HS-27A (cell line): ENCODE results near the gene MTRF1.

Source experiments
- DNase-seq: peaks from one replicate; pipeline ENCODE4 v3.0.0-alpha.2; 2012; ENCODE audit warnings: low read depth, missing footprints

Gene MTRF1, protein sequence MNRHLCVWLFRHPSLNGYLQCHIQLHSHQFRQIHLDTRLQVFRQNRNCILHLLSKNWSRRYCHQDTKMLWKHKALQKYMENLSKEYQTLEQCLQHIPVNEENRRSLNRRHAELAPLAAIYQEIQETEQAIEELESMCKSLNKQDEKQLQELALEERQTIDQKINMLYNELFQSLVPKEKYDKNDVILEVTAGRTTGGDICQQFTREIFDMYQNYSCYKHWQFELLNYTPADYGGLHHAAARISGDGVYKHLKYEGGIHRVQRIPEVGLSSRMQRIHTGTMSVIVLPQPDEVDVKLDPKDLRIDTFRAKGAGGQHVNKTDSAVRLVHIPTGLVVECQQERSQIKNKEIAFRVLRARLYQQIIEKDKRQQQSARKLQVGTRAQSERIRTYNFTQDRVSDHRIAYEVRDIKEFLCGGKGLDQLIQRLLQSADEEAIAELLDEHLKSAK

DNA sequence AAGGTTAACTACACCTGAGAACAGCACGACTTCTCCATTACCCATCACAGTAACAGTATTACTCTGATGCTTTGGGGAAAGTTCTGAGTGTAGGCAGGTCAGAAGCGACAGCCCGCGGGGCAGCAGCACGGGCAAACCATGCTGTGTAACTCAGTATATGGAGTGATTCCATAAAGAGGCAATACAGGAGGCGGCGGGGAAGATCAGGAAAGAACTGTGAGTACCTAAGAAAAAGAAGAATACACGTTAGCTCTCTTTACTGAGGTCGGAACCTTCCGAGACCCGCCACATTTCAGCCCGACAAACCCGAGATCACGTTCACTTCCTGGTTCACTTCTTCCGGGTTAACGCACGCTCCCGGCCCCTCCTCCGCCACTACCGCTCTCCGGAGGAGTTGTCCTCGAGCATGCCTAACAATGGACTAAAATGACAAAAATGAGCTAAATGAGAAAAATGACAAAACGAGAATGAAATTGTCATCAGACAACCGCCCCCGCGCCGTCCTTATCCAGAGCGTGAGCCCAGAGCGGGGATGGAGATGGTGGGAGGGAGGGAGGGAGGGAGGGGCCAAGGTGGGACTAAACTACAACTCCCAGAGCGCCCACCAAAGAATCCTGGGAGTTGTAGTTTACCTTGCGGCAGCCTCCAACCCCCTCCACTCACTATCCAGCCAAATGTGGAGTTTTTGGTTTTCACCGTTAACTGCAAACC, at the start of gene MTRF1:
MTRF1 (minus strand) TSS at position 316 of the 711 bp plus-strand sequence. CDS start 2,669 bp downstream, outside the sequence.
- peak; percentile 56 for DNase-seq

DNA sequence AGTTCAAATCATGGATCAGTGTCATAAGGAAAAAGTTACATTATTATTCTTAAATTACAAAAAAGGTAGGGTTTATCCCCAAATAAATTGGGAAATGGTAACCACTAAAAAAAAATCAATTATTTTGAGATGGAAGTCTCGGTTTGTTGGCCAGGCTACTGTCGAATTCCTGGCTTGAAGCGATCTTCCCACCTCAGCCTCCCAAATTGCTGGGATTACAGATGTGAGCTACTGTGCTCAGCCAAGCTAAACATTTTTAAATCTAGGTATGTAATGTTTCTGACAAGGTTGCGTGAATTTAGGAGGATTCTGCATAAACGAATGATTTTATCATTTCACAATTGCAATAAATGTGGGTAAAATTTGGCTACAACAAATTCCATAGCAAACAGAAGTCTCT, 49.7 kb upstream of the MTRF1 start:
- no peak for DNase-seq

DNA sequence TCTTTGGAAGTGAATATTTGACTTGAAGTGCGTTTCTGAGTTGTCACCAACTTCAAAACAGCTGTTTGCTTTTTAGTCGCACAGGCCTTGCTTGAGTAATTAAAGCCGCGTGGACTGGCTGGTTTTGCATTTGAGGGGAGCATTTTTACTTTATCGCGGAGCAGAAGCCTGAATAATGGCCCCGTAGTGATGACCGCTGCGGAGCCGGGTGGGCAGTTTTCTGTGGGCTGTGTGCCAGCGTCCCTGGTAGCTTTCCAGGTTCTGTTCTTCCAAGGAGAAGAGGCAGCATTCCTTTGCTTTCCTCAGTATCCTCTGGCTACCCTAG, 48.8 kb upstream of the MTRF1 start:
- DNase-seq, result peak; percentile 12

DNA sequence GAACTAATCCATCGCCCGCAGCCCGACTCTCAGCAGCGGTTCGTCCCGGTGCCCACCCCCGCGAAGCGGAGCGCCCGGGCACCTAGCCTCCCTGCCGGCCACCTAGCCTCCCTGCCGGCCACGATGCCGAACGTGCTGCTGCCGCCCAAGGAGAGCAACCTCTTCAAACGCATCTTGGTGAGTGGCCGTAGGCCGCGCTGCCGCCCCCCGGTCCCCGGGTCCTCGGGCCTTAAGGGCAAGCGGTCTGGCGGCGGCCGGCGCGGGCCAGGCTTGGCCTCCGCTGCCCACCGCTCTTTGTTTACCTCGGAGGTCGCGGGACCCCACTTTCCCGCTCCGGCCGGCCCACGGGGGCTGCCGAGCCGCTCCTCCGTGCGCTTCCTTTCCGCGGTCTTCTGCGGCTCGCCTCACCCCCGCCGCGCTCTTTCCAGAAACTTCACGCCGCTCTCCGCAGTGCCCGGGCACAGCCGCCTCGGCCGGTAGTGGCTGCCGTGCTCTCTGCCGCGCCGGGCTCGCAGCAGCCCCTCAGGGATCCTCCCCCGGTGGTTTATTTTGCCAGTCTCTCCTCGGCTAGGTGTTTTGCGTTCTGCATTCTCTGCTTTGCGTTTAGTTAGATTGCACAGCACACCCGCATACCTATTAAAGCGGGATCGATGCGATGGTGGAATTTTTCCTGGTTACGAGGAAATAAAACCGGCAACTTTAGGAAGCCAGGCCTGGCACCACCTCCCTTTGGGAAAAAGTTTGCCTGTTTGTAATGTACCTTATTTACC, 48.2 kb upstream of the MTRF1 start:
- DNase-seq, result peak; percentile 14

DNA sequence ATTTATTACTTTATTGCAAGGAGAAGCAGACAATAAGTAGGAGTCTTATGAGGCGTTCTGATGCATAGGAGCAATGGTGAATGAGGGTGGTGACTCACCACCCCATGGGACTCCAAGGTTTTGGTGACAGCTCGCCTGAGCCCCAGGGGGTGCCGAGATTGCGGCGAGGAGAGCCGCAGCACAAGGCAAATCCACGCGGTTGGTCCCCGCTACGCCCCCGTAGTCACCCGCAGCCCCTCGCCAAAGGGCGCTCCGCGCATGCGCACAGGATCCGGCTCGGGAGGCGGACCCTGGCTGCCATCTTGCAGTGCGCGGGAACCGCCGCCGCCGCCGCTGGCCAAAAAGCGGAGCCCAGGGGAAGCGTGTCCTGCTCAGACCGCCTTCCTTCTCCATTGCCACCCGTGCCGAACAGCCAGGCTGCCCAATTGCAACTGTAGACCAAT, 47.6 kb upstream of the MTRF1 start, which contains the start of gene NAA16:
NAA16 (plus strand) TSS at position 305 of the 443 bp plus-strand sequence. CDS start 262 bp downstream, outside the sequence.
- peak; percentile 65 for DNase-seq

DNA sequence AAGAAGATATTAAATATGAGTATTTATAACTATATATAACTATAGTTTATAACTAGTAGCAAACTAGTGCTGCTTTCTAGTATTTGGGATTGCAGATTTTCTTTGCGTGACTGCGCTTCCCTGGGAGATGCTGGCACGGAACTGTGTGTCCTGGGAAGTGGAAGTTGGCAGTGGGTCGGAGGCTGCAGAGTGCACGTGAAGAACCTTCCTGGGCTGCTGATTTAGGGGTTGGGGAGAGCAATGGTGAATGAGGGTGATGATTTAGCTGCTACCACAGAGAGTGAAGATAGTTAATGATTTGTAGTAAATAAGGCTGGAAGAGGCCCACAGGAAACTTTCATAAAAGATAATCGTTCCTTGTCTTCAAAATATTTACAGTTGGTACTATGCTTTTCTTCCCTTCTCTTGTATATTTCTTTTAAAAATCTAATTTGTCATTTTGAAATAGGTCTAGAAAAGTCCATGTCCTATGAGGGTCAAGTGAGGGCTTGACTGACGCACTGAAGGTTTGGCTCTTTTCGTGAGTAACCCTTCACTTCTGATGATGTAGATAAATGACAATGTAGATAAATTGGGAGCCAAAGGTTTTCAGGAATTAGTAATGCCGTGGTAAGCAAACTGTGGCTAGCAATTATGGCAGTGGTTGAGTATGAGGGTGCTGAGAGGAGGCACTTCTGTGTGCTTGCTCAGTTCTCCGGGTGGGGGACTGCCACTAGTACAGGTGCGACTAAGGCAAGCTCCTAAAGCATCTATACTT, 44.7 kb upstream of the MTRF1 start:
- no peak for DNase-seq

DNA sequence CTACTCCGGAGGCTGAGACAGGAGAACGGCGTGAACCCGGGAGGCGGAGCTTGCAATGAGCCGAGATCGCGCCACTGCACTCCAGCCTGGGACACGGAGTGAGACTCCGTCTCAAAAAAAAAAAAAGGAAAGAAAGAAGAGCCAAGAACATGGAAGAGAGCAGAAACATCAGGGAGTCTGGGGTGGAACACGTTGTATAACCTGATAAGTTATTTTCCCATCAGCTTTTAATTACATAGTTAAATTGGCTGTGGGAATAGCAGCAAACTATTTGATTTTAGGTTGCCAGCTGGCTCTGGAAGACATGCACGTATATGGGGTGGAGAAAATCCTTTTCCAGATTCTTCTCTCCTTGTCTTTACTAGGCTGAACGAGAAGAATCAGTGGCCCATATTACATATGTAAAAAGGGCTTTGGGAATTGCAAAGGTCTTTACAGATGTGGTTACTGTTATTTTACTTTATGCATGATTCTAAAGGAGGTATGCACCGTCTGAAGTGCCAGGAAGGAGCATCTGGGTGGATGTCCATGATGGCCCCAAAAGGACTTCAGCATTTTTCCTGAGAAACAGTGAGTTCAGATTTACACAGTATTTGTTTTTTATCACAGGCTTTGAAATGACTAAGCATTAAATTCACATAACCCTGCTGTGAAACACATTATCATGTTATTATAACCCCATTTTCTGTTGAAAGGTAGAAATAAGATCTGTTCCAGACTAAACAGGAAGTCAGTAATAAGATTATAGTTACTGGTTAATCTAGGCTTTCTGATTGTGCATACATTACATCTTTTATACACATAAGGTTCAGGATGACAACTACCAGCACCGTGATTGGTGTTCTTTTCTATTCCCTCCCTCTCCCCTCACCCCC, 43.1 kb upstream of the MTRF1 start:
- no peak for DNase-seq

DNA sequence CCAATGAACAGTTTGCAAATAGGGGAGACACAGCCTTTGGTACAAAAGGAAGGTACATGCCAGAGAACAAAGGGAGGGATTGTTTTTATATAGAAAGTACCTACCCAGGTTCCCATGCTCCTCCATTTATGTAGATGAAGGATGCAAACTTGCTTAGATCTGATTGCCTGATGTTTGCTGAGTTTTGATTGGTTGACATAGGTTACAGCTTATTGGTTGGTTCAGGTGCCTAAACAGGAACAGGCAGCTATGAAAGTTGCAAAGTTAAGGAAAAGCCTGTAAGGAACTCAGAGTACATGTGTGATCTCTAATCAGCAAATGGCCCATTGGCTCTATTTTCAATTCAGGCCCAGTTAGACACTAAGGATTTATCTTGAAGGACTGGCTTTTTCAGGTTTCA, 41.2 kb upstream of the MTRF1 start:
- DNase-seq, result no peak

DNA sequence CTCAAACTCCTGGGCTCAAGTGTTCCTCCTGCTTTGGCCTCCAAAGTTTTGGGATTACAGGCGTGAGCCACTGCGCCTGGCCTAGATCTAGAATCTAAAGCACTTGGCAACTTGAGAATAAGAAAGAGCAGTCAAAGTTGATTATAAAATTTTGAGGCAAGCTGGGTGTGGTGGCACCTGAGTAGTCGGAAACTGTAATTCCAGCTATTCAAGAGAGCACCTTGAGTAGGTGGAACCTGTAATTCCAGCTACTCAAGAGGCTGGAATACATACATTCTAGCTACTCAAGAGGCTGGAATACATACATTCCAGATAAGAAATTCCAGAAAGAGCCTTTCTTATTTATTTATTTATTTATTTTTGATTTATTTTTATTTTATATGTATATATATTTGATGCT, 39.4 kb upstream of the MTRF1 start:
- no peak for DNase-seq

DNA sequence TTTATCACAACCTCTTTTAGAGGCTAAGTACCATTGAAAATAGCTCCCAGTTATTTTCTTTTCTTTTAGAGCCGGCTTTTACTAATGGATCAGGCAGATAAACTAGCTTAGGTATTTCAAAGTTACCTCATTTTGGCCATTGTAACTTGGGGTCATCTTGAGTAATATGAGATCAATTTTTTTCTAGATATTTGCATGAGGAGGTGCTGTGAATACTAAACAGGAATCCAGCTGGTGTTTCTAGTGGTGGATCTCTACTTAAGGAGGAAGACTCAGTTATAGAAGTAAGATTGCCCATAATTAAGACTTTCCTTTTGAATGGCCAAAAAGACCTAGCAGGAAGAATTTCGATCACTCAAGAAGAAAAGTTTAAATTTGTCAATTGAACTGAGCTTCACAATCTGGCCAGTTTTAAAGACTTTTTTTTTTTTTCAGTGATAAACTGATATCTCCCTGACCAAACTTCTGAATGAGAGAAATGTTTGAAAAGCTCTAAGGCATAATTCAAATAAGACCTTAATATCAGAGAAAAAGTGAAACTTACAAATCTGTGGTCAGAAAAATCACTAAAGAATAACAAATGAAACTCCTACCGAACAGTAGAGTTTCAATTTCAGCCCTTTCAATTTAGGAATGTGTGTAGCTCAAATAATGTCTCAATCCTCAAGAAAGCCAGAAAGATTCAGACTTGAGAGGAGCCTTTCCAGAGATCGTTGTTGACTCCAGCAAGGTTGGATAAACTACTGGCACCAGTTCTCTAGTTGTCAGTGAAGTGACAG, 36.1 kb upstream of the MTRF1 start:
- no peak for DNase-seq

DNA sequence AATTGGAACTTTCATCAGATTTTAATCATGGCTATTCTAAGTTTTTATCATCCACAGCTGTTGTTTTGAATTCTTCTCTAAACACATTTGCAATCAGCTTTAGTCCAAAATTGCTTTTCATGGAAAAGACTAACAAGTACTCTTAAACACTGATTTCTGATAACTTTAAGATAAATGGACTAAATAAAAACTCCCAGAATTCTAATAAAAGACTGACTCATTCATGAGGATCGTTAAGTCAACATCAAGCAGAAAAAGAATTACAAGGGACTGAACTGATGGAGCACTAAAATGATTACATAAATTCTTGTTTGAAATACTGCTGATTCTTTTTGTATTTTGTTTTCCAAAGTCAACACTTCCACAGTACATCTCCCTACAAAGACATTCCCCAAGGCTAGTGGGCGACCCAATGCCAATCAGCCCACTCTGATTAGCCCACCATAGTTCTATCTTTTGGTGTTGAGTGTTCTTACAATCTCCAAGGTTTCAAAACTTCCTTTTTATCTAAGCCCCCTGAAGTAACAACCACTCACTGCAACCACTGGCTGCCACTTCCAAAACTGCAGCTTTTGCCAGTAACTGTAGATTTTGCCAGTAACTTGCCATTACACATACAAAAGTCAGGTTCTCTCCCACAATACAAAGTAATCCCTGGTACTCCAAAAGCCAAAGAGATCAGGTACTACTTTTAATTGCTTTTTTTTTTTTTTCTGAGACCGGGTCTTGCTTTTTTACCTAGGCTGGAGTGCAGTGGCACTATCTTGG, 33.7 kb upstream of the MTRF1 start:
- DNase-seq, result no peak

DNA sequence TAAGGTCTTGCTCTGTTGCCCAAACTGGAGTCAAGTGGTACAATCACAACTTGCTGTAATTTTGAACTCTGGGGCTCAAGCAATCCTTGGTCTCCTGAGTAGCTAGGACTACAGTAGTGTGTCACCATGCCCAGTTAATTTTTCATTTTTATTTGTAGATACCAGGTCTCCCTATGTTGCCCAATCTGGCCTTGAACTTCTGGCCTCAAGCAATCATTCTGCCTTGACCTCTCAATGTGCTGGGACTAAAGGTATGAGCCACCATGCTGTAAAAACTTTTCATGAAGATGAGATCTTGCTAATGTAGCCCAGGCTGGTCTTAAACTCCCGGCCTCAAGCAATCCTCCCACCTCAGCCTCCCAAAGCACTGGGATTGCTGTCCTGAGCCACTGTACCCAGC, 32.6 kb upstream of the MTRF1 start:
- no peak for DNase-seq

DNA sequence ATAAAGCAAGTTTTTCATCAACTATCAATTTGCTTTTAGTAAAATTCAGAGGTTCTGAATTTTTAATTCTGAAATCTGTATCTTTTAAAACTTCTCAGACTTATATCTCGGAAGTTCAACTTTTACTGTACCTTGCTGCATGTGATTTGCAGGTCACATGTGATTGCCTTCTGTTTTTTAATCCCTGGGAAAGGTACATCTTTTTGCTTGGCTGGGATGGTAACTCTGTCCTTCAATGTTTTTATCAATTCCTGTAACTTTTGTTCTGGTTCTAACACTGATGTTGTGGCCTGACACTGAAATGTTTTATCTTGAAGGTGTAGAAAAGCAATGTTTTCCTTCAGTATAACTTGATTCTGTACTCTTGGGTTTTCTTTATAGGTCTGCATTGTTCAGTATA, 31.5 kb upstream of the MTRF1 start:
- DNase-seq, result no peak

DNA sequence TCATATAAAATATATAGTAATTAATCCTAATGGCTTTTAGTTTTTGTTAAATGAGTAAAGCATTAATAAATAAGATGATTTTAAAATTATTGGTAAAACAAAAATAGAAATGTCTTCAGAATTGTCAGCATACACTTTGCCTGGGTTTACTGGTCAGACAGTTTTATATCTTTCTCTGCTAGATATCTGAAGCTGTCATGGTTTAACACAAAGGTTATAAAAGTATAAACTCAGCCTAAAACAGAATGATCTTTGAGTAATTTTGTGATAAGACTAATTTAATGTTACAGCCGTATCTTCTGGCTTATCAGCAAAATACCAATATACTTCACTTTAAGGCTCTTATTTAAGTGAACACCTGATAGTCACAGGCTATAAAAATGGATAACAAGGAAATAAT, 29.9 kb upstream of the MTRF1 start:
- no peak for DNase-seq

DNA sequence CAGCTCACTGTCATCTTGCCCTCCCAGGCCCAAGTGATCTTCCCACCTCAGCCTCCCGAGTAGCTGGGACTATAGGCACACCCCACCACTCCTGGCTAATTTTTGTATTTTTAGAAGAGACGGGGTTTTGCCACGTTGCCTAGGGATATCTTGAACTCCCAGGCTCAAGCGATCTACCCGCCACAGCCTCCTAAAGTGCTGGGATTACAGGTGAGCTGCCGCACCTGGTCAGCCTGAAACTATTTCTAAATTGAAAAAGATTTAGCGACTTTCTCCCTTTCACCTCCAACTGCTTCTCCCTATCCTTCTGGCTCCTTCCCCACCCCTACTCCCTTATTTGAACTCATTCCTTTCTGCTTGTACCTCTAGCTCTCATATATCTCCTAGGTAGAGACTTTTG, 27.9 kb upstream of the MTRF1 start:
- no peak for DNase-seq

DNA sequence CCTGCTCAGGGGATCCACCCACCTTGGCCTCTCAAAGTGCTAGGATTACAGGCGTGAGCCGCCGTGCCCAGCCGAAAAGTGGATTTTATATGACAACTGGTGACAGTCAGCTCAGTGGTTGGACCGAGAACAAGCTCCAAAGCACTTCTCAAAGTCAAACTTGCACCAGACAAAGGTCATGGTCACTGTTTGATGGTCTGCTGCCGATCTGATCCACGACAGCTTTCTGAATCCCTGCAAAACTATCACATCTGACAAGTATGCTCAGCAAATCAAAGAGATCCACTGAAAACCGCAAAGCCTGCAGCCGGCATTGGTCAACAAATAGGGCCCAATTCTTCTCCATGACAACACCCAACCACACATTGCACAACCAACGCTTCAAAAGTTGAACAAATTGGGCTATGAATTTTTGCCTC, 26.1 kb upstream of the MTRF1 start:
- no peak for DNase-seq

DNA sequence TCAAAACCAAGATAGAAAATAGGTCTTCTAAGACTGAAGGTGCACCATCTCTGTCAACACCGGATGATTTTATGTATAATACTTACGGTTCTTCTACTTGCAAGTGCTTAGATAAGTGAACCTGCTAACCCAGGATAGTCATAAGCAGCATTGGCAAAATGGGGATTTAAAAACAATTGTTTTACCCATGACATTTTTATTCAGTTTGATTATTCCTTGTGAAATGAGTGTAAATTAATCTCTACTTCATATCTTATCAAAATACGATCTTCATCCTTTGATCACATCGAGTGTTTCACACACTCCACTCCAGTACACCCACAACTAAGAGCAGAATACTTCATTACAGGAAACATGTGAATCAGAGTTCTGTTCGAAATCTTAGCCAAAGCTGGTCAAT, 23.0 kb upstream of the MTRF1 start:
- DNase-seq, result no peak

DNA sequence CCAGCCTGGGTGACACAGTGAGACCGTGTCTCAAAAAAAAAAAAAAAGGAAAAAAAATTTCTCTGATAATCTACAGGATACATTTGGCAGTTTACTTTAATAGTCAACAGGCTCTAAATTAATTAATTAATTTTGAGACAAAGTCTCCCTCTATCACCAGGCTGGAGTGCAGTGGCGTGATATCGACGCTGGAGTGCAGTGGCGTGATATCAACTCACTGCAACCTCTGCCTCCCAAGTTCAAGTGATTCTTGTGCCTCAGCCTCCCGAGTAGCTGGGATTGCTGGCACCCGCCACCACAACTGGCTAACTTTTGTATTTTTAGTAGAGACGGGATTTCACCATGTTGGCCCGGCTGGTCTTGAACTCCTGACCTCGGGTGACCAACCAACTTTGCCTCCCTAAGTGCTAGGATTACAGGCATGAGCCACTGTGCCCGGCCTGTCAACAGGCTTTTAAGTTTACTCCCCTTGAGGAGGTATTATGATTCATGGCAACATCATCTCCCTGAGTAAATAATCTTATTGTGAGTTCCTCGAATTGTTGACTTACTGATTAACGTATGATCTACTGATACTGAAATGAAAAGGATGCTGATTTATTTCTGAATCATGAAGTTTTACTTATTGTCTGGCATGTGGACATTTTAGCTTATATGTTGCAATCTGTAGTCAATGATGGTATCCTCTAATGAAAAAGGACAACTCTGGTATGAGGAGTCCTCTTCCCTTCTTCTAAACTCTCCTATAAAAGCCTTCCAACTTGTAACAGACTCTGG, 21.3 kb upstream of the MTRF1 start:
- peak; percentile 55 for DNase-seq
